Type B pancreatic cell (in vitro differentiated cells): ENCODE measurements around the gene PLXNB1. TPM values are rescaled to one million over a fixed set of nuclear protein-coding genes. Genes with fewer than 3 reads are reported as not detected.

Experiments used
- DNase-seq: peaks from one replicate; pipeline ENCODE4 v3.0.0; 2021; ENCODE audit warnings: mixed read lengths; ENCODE audit not compliant: unreplicated experiment; ENCODE audit errors: extremely low spot score
- H3K27ac Mint-ChIP-seq: 2 replicates; pipeline ENCODE4 v1.8.0; 2021; ENCODE audit warnings: mild to moderate bottlenecking, mixed read lengths
- H3K27me3 Mint-ChIP-seq: 2 replicates; pipeline ENCODE4 v1.8.0; 2021; ENCODE audit warnings: mixed read lengths
- H3K36me3 Mint-ChIP-seq: 2 replicates; pipeline ENCODE4 v1.8.0; 2021; ENCODE audit warnings: mixed read lengths
- H3K4me1 Mint-ChIP-seq: one replicate; pipeline ENCODE4 v1.8.0; 2021; ENCODE audit warnings: mixed read lengths; ENCODE audit not compliant: unreplicated experiment
- H3K4me3 Mint-ChIP-seq: 2 replicates; pipeline ENCODE4 v1.8.0; 2021; ENCODE audit warnings: mild to moderate bottlenecking, mixed read lengths
- H3K9me3 Mint-ChIP-seq: 2 replicates; pipeline ENCODE4 v1.8.0; 2021; ENCODE audit warnings: mixed read lengths
- total RNA-seq: library from RNA; stranded (reverse); gene quantifications from 2 replicates; pipeline ENCODE4 v1.2.1, GENCODE V29; 2021; ENCODE audit warnings: low replicate concordance
- TF ChIP-seq, protein P1 (sequence below): fragments of 200-600 bp; sonication (generic); conservative IDR thresholded peaks from 2 replicates; pipeline ENCODE4 v1.5.0; 2021; ENCODE audit warnings: antibody characterized with exemption, mild to moderate bottlenecking

PLXNB1 gene
- total RNA-seq, 1 donor from 2014 or later = 212 TPM

DNA sequence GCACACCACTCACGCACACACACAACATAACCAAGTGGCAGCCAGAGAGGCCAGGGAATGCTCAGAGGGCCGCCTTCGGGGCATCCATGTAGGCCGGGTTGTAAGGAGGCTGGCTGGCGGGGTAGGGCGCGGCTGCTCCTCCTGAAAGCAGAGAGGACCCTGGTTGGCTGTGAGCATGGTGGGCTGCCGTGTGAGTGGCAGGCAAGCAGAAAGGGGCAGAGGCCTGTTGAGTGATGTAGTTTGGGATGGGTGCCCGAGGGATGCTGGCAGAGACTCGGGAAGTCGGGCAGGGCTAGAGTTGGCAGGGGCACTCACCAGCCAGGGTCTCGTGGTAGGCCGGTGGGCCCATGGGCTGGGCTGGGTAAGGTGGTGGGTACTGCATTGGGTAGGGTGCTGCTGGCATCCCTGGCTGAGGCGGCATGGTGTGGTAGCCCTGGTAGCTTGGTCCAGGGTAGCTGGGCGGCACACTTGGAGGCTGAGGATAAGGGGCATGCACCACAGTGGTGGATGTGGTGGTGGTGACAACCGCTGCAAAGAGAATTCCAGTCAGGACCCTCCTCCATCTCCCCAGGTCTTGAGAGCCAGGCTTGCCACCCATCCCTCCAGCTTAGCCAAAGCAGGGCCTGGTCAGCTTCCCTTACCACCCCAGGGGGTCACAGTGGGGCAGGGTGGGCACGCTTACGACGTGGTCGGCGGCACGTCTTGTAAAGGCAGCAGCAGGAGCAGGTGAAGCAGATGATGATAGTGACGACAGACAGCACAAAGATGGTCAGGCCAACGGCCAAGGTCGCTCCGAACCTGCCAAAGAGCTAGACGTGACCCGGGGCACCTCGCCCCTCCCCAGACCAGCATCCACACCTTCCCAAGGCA, 39.4 kb upstream of the PLXNB1 start:
- Mint-ChIP-seq H3K36me3 (peaks cover 8% of the 10 kb centered on the region), H3K9me3 (no peaks in the 10 kb centered on the region), H3K27ac (peak overlapping the region; percentile 100), H3K4me1 (peaks cover 29% of the 10 kb centered on the region), H3K4me3 (no peak overlapping the region), H3K27me3 (no peaks in the 10 kb centered on the region)
- no peak for DNase-seq
- TF ChIP-seq, protein P1, sequence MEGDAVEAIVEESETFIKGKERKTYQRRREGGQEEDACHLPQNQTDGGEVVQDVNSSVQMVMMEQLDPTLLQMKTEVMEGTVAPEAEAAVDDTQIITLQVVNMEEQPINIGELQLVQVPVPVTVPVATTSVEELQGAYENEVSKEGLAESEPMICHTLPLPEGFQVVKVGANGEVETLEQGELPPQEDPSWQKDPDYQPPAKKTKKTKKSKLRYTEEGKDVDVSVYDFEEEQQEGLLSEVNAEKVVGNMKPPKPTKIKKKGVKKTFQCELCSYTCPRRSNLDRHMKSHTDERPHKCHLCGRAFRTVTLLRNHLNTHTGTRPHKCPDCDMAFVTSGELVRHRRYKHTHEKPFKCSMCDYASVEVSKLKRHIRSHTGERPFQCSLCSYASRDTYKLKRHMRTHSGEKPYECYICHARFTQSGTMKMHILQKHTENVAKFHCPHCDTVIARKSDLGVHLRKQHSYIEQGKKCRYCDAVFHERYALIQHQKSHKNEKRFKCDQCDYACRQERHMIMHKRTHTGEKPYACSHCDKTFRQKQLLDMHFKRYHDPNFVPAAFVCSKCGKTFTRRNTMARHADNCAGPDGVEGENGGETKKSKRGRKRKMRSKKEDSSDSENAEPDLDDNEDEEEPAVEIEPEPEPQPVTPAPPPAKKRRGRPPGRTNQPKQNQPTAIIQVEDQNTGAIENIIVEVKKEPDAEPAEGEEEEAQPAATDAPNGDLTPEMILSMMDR = no peak

DNA sequence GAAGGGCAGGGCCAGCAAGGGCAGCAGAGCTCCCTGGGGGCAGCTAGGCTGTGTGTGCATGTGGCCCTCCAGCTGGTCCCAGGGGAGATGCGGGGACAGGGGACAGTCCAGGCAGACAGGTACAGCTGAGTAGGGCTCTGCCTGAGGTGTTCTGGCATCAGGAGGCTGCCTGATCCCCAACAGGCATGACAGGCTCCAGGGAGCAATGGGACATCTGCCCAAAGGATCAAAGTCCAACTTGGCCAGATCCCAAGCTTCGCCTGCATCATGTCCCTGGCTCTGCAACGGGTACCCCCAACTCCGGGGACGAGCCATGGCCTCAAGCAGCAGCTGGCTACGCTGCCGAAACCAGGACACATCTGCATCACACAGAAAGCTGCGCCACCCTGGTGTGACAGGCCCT, 38.4 kb upstream of the PLXNB1 start:
- Mint-ChIP-seq H3K27ac (peak overlapping the region; percentile 100), H3K4me3 (peak overlapping the region; percentile 21), H3K9me3 (no peaks in the 10 kb centered on the region), H3K27me3 (no peaks in the 10 kb centered on the region), H3K4me1 (peaks cover 25% of the 10 kb centered on the region), H3K36me3 (peaks cover 8% of the 10 kb centered on the region)
- DNase-seq = no peak
- TF ChIP-seq, protein P1 = no peak

DNA sequence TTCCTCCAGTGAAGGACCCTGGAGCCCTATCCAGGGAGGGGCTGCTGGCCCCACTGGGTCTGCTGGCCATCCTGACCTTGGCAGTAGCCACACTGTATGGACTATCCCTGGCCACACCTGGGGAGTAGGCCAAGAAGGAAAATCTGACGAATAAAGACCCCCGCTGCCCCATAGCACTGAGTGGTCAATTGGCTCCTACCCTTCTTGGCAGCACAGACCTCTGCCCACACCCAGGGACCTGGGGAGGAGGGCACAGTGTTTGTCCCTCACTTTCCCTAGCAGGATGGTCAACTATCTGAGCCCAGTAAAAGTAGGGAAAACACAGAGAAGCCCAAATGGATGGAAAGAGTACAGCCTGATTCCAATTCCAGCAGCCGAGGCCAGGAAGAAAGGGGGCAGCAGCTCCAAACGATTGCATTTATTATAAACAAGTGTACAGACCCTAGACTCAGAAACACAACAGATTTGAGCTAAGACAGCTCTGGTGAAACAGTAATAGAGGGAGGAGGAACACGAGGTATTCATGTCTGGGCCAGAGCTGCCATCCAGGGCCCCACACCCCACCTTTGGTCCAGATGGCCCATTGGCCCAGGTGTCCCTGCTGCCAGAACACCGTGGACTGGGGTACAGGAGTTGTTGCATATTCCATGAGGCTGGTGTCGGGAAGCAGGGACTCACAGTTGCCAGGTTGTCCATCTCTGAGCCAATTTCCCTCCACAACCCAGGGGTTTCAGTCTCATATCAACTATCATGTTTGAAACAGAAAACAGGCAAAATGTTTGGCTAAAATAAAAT, 37.8 kb upstream of the PLXNB1 start:
- Mint-ChIP-seq H3K4me3 (peak overlapping the region; percentile 21), H3K4me1 (peaks cover 19% of the 10 kb centered on the region), H3K27me3 (no peaks in the 10 kb centered on the region), H3K9me3 (no peaks in the 10 kb centered on the region), H3K27ac (peak overlapping the region; percentile 100), H3K36me3 (peaks cover 5% of the 10 kb centered on the region)
- TF ChIP-seq, protein P1 = no peak
- DNase-seq = no peak

DNA sequence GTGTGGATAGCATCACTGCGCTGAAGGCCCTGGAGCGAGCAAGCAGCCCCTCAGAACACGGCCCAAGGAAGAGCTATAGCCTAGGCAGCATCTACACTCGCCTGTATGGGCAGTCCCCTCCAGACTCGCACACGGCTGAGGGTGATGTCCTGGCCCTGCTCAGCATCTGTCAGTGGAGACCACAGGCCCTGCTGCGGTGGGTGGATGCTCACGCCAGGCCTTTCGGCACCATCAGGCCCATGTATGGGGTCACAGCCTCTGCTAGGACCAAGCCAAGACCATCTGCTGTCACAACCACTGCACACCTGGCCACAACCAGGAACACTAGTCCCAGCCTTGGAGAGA, 37.2 kb upstream of the PLXNB1 start:
- DNase-seq = no peak
- Mint-ChIP-seq H3K4me1 (peaks cover 18% of the 10 kb centered on the region), H3K9me3 (no peaks in the 10 kb centered on the region), H3K36me3 (peaks cover 5% of the 10 kb centered on the region), H3K27me3 (no peaks in the 10 kb centered on the region), H3K27ac (peak overlapping the region; percentile 100), H3K4me3 (peak overlapping the region; percentile 58)
- TF ChIP-seq, protein P1 = no peak

DNA sequence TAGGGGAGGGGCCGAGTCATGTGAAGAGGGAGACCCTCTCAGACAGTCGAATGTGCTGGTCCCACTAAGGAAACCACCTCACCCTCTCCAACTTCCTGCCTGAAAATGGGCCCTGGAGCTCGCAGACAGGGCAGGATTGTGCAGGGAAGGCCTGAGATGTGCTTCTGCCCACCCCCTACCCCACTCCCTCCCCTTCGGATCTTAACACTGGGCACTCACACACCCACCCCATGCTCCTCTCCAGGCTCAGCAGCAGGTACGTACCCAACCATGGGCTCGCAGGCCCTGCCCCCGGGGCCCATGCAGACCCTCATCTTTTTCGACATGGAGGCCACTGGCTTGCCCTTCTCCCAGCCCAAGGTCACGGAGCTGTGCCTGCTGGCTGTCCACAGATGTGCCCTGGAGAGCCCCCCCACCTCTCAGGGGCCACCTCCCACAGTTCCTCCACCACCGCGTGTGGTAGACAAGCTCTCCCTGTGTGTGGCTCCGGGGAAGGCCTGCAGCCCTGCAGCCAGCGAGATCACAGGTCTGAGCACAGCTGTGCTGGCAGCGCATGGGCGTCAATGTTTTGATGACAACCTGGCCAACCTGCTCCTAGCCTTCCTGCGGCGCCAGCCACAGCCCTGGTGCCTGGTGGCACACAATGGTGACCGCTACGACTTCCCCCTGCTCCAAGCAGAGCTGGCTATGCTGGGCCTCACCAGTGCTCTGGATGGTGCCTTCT, 36.7 kb upstream of the PLXNB1 start:
- DNase-seq = no peak
- Mint-ChIP-seq H3K36me3 (peaks cover 5% of the 10 kb centered on the region), H3K4me1 (peaks cover 18% of the 10 kb centered on the region), H3K4me3 (peak overlapping the region; percentile 83), H3K27ac (peak overlapping the region; percentile 100), H3K9me3 (no peaks in the 10 kb centered on the region), H3K27me3 (no peaks in the 10 kb centered on the region)
- TF ChIP-seq, protein P1 = no peak
